CD4-positive, alpha-beta memory T cell (primary cell): ENCODE data around the gene SLC48A1. TPM values are rescaled to one million over a fixed set of nuclear protein-coding genes. Genes with fewer than 3 reads are reported as not detected.

Source experiments
- CTCF ChIA-PET: fragments of 350-600 bp; sonication (Branson Sonifier 250); formaldehyde crosslinking; loops from one replicate; lab custom pipeline; 2021; ENCODE audit warnings: inconsistent platforms; ENCODE audit not compliant: partially characterized antibody; lab: Charles Lee
- POLR2A ChIA-PET: fragments of 350-600 bp; sonication (Branson Sonifier 250); formaldehyde crosslinking; loops from one replicate; lab custom pipeline; 2021; ENCODE audit not compliant: partially characterized antibody; lab: Charles Lee
- DNase-seq, 5 donors: peaks; one replicate each; pipeline versions ENCODE4 v3.0.0 to v3.0.0-alpha.2; 2020 to 2022; ENCODE audit warnings: mixed read lengths in 1 of 5
- H3K27ac ChIP-seq: one replicate; pipeline ENCODE4 v1.7.0; 2013; ENCODE audit warnings: low read depth, low read length
- H3K27me3 ChIP-seq: 2 replicates; pipeline ENCODE4 v1.7.0; 2013; ENCODE audit warnings: mild to moderate bottlenecking, low read length, moderate library complexity; ENCODE audit not compliant: insufficient read depth
- H3K36me3 ChIP-seq: 2 replicates; pipeline ENCODE4 v1.7.0; 2013; ENCODE audit warnings: mild to moderate bottlenecking, low read length, moderate library complexity; ENCODE audit not compliant: insufficient read depth
- H3K4me1 ChIP-seq: 2 replicates; pipeline ENCODE4 v1.7.0; 2013; ENCODE audit warnings: mild to moderate bottlenecking, low read length, moderate library complexity; ENCODE audit not compliant: insufficient read depth
- H3K4me3 ChIP-seq, 2 donors: one replicate each; pipeline ENCODE4 v1.7.0; 2013; ENCODE audit warnings: low read length in 2 of 2, mild to moderate bottlenecking in 1 of 2
- H3K9me3 ChIP-seq, 2 donors: one replicate each; pipeline ENCODE4 v1.7.0; 2013; ENCODE audit warnings: low read length in 2 of 2, control low read depth in 1 of 2; ENCODE audit not compliant: control insufficient read depth in 1 of 2
- H3K27ac Mint-ChIP-seq, 7 donors: one replicate each; pipeline ENCODE4 v1.8.0; 2020 to 2021; ENCODE audit warnings: mixed read lengths in 7 of 7, mild to moderate bottlenecking in 6 of 7, inconsistent platforms in 3 of 7, moderate library complexity in 3 of 7
- H3K27me3 Mint-ChIP-seq, 2 donors: one replicate each; pipeline ENCODE4 v1.8.0; 2020 to 2021; ENCODE audit warnings: mixed read lengths in 2 of 2
- H3K36me3 Mint-ChIP-seq, 2 donors: one replicate each; pipeline ENCODE4 v1.8.0; 2020 to 2021; ENCODE audit warnings: mixed read lengths in 2 of 2, inconsistent platforms in 1 of 2, mild to moderate bottlenecking in 1 of 2
- H3K4me1 Mint-ChIP-seq, 4 donors: one replicate each; pipeline ENCODE4 v1.8.0; 2020 to 2021; ENCODE audit warnings: mixed read lengths in 4 of 4, mild to moderate bottlenecking in 1 of 4
- H3K4me3 Mint-ChIP-seq, 8 donors: one replicate each; pipeline ENCODE4 v1.8.0; 2020 to 2021; ENCODE audit warnings: mixed read lengths in 8 of 8, mild to moderate bottlenecking in 7 of 8, moderate library complexity in 6 of 8, inconsistent platforms in 3 of 8
- H3K9me3 Mint-ChIP-seq, 8 donors: one replicate each; pipeline ENCODE4 v1.8.0; 2020 to 2021; ENCODE audit warnings: mixed read lengths in 8 of 8, mild to moderate bottlenecking in 5 of 8, inconsistent platforms in 3 of 8, moderate library complexity in 1 of 8
- intact Hi-C: fragments of 100-400 bp; cut with micrococcal nuclease; formaldehyde crosslinking; loops from one replicate; pipeline ENCODE4 v1.15.1; 2023
- polyA plus RNA-seq, 2 donors: library from polyadenylated mRNA; unstranded; fragments of 300-500 nt; fragmentation: Illumina TruSeq; gene quantifications; one replicate each; pipeline ENCODE4 v1.2.3, GENCODE V29; 2021
- total RNA-seq, 2 experiments: library from RNA; stranded (reverse); gene quantifications; one replicate each; pipeline ENCODE4 v1.2.3, GENCODE V29; 2021

The SLC48A1 gene
- total and polyA plus RNA-seq, 4 experiments from 2014 or later, result 8.7 to 12.3 (median 10.6) TPM

GRCh38 chr12:47751561-47751960 is 21.5 kb upstream of the SLC48A1 start:
- H3K9me3 Mint-ChIP-seq, result no peaks in the 10 kb centered on the region
- intact Hi-C loops, result no loop called here

GRCh38 chr12:47752121-47752520 is 20.9 kb upstream of the SLC48A1 start:
- H3K9me3 Mint-ChIP-seq, result no peaks in the 10 kb centered on the region
- ChIA-PET CTCF (interaction anchor here (11.9 kb wide), 1 partner anchor 8 kb away, joined by 270 read pairs; no protein-coding TSS in a partner anchor), POLR2A (no interaction called here)

More at GRCh38 chr12:47751561-47751960, 21.5 kb upstream of the SLC48A1 start:
- Histone ChIP-seq H3K27me3 (no peaks in the 10 kb centered on the region), H3K4me3 (no peak overlapping the region), H3K4me1 (peaks cover 23% of the 10 kb centered on the region), H3K9me3 (no peaks in the 10 kb centered on the region), H3K27ac (no peak overlapping the region), H3K36me3 (no peaks in the 10 kb centered on the region)
- Mint-ChIP-seq H3K27me3 (peaks cover 0 to 3% of the 10 kb centered on the region in 2 donors), H3K4me3 (no peak overlapping the region), H3K4me1 (peaks cover 9 to 20% (median 19%) of the 10 kb centered on the region in 4 donors), H3K27ac (no peak overlapping the region), H3K36me3 (no peaks in the 10 kb centered on the region)
- POLR2A ChIA-PET, result no interaction called here
- no peak for DNase-seq
- CTCF ChIA-PET, result interaction anchor here (0.9 to 1.3 kb wide), 3 partner anchors 9 to 87 kb away, joined by 3 read pairs; no protein-coding TSS in a partner anchor

GRCh38 chr12:47752552-47752951 is 20.5 kb upstream of the SLC48A1 start:
- Mint-ChIP-seq H3K4me1 (peaks cover 15 to 25% (median 21%) of the 10 kb centered on the region in 4 donors), H3K4me3 (no peak overlapping the region), H3K9me3 (no peaks in the 10 kb centered on the region), H3K27ac (no peak overlapping the region), H3K27me3 (peaks cover 0 to 1% of the 10 kb centered on the region in 2 donors), H3K36me3 (no peaks in the 10 kb centered on the region)
- Histone ChIP-seq H3K36me3 (no peaks in the 10 kb centered on the region), H3K27ac (no peak overlapping the region), H3K4me1 (peaks cover 23% of the 10 kb centered on the region), H3K4me3 (no peak overlapping the region), H3K9me3 (no peaks in the 10 kb centered on the region), H3K27me3 (no peaks in the 10 kb centered on the region)
- intact Hi-C loops, result no loop called here
- DNase-seq, result no peak
- CTCF ChIA-PET, result interaction anchor here (11.9 kb wide), 1 partner anchor 8 kb away, joined by 270 read pairs; no protein-coding TSS in a partner anchor
- POLR2A ChIA-PET, result no interaction called here

More at GRCh38 chr12:47752121-47752520, 20.9 kb upstream of the SLC48A1 start:
- intact Hi-C loops, result no loop called here
- Mint-ChIP-seq H3K27ac (no peak overlapping the region), H3K4me1 (peaks cover 11 to 21% (median 19%) of the 10 kb centered on the region in 4 donors), H3K27me3 (peaks cover 0 to 2% of the 10 kb centered on the region in 2 donors), H3K4me3 (no peak overlapping the region), H3K36me3 (no peaks in the 10 kb centered on the region)
- no peak for DNase-seq
- peaks cover 23% of the 10 kb centered on the region for H3K4me1 ChIP-seq
- H3K9me3 ChIP-seq, result no peaks in the 10 kb centered on the region
- no peak overlapping the region for H3K4me3 ChIP-seq
- H3K27ac ChIP-seq, result no peak overlapping the region
- no peaks in the 10 kb centered on the region for H3K36me3 ChIP-seq
- no peaks in the 10 kb centered on the region for H3K27me3 ChIP-seq

- H3K4me3 ChIP-seq, result no peak overlapping the region
- intact Hi-C loops, result no loop called here
- H3K4me3 Mint-ChIP-seq, result no peak overlapping the region
- no peak for DNase-seq
- H3K4me1 Mint-ChIP-seq, result peaks cover 17 to 27% (median 23%) of the 10 kb centered on the region in 4 donors
- CTCF ChIA-PET, result interaction anchor here (9.9 to 11.9 kb wide), 2 partner anchors 9 to 16 kb away, joined by 133 to 270 read pairs; partner anchors contain the start of gene SLC48A1
- H3K36me3 Mint-ChIP-seq, result no peaks in the 10 kb centered on the region
- peaks cover 27% of the 10 kb centered on the region for H3K4me1 ChIP-seq
- H3K36me3 ChIP-seq, result no peaks in the 10 kb centered on the region
- no peaks in the 10 kb centered on the region for H3K9me3 ChIP-seq
- H3K9me3 Mint-ChIP-seq, result no peaks in the 10 kb centered on the region
- peaks cover 0 to under 1% of the 10 kb centered on the region in 2 donors for H3K27me3 Mint-ChIP-seq
- no peaks in the 10 kb centered on the region for H3K27me3 ChIP-seq
- no peak overlapping the region for H3K27ac Mint-ChIP-seq
- no peak overlapping the region for H3K27ac ChIP-seq
- POLR2A ChIA-PET, result interaction anchor here (1.1 kb wide), 1 partner anchor 19 kb away, joined by 3 read pairs; the partner anchor contains the start of gene SLC48A1
Measured at GRCh38 chr12:47753021-47754001, 19.7 kb upstream of the SLC48A1 start.

- no peak overlapping the region for H3K4me3 ChIP-seq
- POLR2A ChIA-PET, result interaction anchor here (1.1 to 2.6 kb wide), 3 partner anchors 9 to 19 kb away, joined by 3 to 9 read pairs (median 3); partner anchors contain the start of gene SLC48A1
- Mint-ChIP-seq H3K9me3 (no peaks in the 10 kb centered on the region), H3K27ac (peak overlapping the region in 1 of 7 donors; percentile 6), H3K4me3 (no peak overlapping the region), H3K27me3 (no peaks in the 10 kb centered on the region), H3K4me1 (peaks cover 18 to 28% (median 23%) of the 10 kb centered on the region in 4 donors), H3K36me3 (no peaks in the 10 kb centered on the region)
- CTCF ChIA-PET, result interaction anchor here (2.3 to 11.9 kb wide), 3 partner anchors 10 to 85 kb away, joined by 11 to 270 read pairs (median 133); partner anchors contain the start of gene SLC48A1
- H3K27ac ChIP-seq, result no peak overlapping the region
- peaks cover 32% of the 10 kb centered on the region for H3K4me1 ChIP-seq
- intact Hi-C loops, result no loop called here
- DNase-seq, result no peak
- no peaks in the 10 kb centered on the region for H3K36me3 ChIP-seq
- H3K9me3 ChIP-seq, result no peaks in the 10 kb centered on the region
- no peaks in the 10 kb centered on the region for H3K27me3 ChIP-seq
Measured at GRCh38 chr12:47754126-47754525, 18.9 kb upstream of the SLC48A1 start.

- no peak overlapping the region for H3K4me3 Mint-ChIP-seq
- Histone ChIP-seq H3K4me3 (no peak overlapping the region), H3K27me3 (no peaks in the 10 kb centered on the region), H3K9me3 (no peaks in the 10 kb centered on the region), H3K36me3 (no peaks in the 10 kb centered on the region), H3K27ac (no peak overlapping the region), H3K4me1 (peaks cover 39% of the 10 kb centered on the region)
- DNase-seq, result no peak
- H3K9me3 Mint-ChIP-seq, result no peaks in the 10 kb centered on the region
- H3K4me1 Mint-ChIP-seq, result peaks cover 18 to 28% (median 23%) of the 10 kb centered on the region in 4 donors
- CTCF ChIA-PET, result interaction anchor here (0.8 to 11.9 kb wide), 7 partner anchors 10 to 85 kb away, joined by 3 to 270 read pairs (median 4); partner anchors contain the start of gene SLC48A1
- intact Hi-C loops, result no loop called here
- peak overlapping the region in 4 of 7 donors; percentile 4 to 55 (median 20) for H3K27ac Mint-ChIP-seq
- H3K27me3 Mint-ChIP-seq, result no peaks in the 10 kb centered on the region
- POLR2A ChIA-PET, result interaction anchor here (1.2 to 2.6 kb wide), 5 partner anchors 10 to 76 kb away, joined by 3 to 9 read pairs (median 3); partner anchors contain the start of gene SLC48A1
- H3K36me3 Mint-ChIP-seq, result no peaks in the 10 kb centered on the region
Measured at GRCh38 chr12:47754881-47755280, 18.2 kb upstream of the SLC48A1 start.
